H1 (cell line): ENCODE measurements around the gene NSDHL.
"Not testable (repeated sequence)": the region's sequence is repeated elsewhere in the genome, so short reads cannot be mapped to it uniquely, and the experiment has no call there.

Experiments used
- CTCF ChIP-seq, 3 experiments: IDR thresholded peaks; 1 replicate in 2 of 3; 2 replicates in 1 of 3; pipeline versions ENCODE4 v1.5.1 to v1.6.1; 2011; ENCODE audit warnings: low read length in 3 of 3, mild to moderate bottlenecking in 3 of 3, inconsistent platforms in 2 of 3, low read depth in 1 of 3, moderate library complexity in 1 of 3; ENCODE audit not compliant: insufficient read depth in 1 of 3; ENCODE audit errors: control extremely low read depth in 1 of 3
- E2F6 ChIP-seq: IDR thresholded peaks from 2 replicates; pipeline ENCODE4 v1.6.1; 2012; ENCODE audit warnings: inconsistent platforms
- EZH2 ChIP-seq: fragments of 200-600 bp; sonication (generic); IDR thresholded peaks from 2 replicates; pipeline ENCODE4 v1.7.1; 2012; ENCODE audit warnings: low read depth, mild to moderate bottlenecking, moderate library complexity, low read length, inconsistent platforms; ENCODE audit not compliant: severe bottlenecking
- JUND ChIP-seq: IDR thresholded peaks from 2 replicates; pipeline ENCODE4 v1.6.1; 2011; ENCODE audit warnings: mild to moderate bottlenecking, improper control_type of control experiment, low read length
- KDM4A ChIP-seq: IDR thresholded peaks from one replicate; pipeline ENCODE4 v1.7.1; 2012; ENCODE audit warnings: low read depth, mild to moderate bottlenecking, moderate library complexity, low read length, inconsistent platforms; ENCODE audit not compliant: severe bottlenecking
- NRF1 ChIP-seq: IDR thresholded peaks from 2 replicates; pipeline ENCODE4 v1.6.1; 2011; ENCODE audit warnings: mild to moderate bottlenecking, low read depth, low read length, improper control_type of control experiment
- POLR2AphosphoS5 ChIP-seq: IDR thresholded peaks from 2 replicates; pipeline ENCODE4 v1.6.1; 2011; ENCODE audit warnings: low read depth, low read length
- SRF ChIP-seq: IDR thresholded peaks from 2 replicates; pipeline ENCODE4 v1.6.1; 2011; ENCODE audit warnings: mild to moderate bottlenecking, low read depth, low read length, moderate library complexity
- TAF1 ChIP-seq: IDR thresholded peaks from 2 replicates; pipeline ENCODE4 v1.6.1; 2011; ENCODE audit warnings: mild to moderate bottlenecking, low read depth, low read length
- TCF12 ChIP-seq: IDR thresholded peaks from 2 replicates; pipeline ENCODE4 v1.6.1; 2011; ENCODE audit warnings: low read depth, mild to moderate bottlenecking, low read length

- not testable (repeated sequence) for TF ChIP-seq CTCF (IDR thresholded peaks at IDR 0.05; ENCODE audit: control extremely low read depth in 1 of 3, insufficient read depth in 1 of 3, low read depth in 1 of 3, low read length in 3 of 3); TAF1; JUND; SRF; EZH2; NRF1; POLR2AphosphoS5; KDM4A; TCF12; E2F6
Measured at GRCh38 chrX:152787062-152787461, 43.8 kb upstream of the NSDHL start.
